Right ventricle myocardium inferior (tissue), 1 donor: ENCODE data around the gene FAM168A. TPM values are rescaled to one million over a fixed set of nuclear protein-coding genes. Genes with fewer than 3 reads are reported as not detected.
"Not testable (repeated sequence)": the region's sequence is repeated elsewhere in the genome, so short reads cannot be mapped to it uniquely, and the experiment has no call there.

Experiments used
- ATAC-seq: fragments of 200-7000 bp; cut with Tn5 transposase; one replicate; pipeline ENCODE4 v1.9.1; 2020; ENCODE audit warnings: mild to moderate bottlenecking, moderate library complexity
- DNase-seq: peaks from one replicate; pipeline ENCODE4 v3.0.0; 2021; ENCODE audit errors: missing footprints
- intact Hi-C: fragments of 100-400 bp; cut with DNase I; formaldehyde crosslinking; loops from one replicate; pipeline ENCODE4 v1.11.0; 2022
- total RNA-seq: library from RNA; stranded (reverse); fragmentation: NEBNext Ultra II Directional; extraction: Animal tissue kit (Norgen Biotek cat#: 25700); gene quantifications from one replicate; pipeline ENCODE4 v1.2.1, GENCODE V29; 2021
- donor health status: DM: no; HTN: yes; CAD: no; lungs with severe emphysema.

Gene FAM168A
- total RNA-seq, 1 donor from 2014 or later, result 26.2 TPM

- no peak for ATAC-seq
- intact Hi-C loops, result loop anchor here (5.0 kb wide), 2 partner anchors 122 to 197 kb away; no protein-coding TSS in a partner anchor
- no peak for DNase-seq
These were observed 937 bp upstream of the FAM168A start for GRCh38 chr11:73598719-73599379.

- DNase-seq (no peak), ATAC-seq (no peak)
- intact Hi-C loops, result loop anchor here (5.0 kb wide), 2 partner anchors 120 to 195 kb away; no protein-coding TSS in a partner anchor
These were observed 466 bp downstream of the FAM168A start for GRCh38 chr11:73597336-73597955.

GRCh38 chr11:73596547-73596946 is 1.4 kb downstream of the FAM168A start:
- ATAC-seq (no peak), DNase-seq (no peak)
- intact Hi-C loops, result loop anchor here (5.0 kb wide), 2 partner anchors 119 to 194 kb away; no protein-coding TSS in a partner anchor

DNA sequence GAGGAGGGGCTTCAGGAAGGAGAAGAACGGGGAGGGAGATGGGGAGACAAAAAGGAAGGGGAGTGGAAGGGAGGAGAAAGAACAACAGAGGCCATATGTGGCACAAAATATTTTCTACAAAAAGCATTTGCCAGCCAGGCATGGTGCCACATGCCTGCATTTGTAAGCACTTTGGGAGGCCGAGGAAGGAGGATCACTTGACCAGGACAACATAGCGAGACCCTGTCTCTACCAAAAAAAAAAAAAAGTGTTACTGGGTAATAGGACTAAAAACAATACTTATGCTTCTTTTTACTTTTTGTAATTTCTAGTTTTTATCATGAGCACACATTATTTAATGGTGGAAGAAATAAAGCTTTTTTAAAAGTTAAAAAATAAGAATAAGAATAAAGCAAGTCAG is 5.3 kb downstream of the FAM168A start:
- DNase-seq, result no peak
- intact Hi-C loops, result no loop called here
- ATAC-seq, result no peak

DNA sequence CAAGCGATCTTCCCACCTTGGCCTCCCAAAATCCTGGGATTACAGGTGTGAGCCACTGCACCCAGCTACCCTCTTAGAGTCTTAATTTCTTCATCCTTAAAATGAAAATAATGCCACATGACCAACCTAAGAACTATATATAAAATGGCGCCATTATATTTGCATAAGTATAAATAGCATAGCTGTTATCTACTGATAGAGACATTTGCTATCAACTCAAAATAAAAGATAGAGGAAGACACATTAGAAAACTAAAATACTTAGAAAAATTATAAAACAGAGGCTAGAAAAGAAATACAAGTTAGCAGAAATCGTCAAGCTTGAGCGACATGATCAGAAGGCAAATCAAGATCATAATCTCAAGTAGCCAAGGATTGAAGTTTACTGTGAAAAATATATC is 6.2 kb downstream of the FAM168A start:
- DNase-seq, result no peak
- ATAC-seq, result no peak
- intact Hi-C loops, result no loop called here

DNA sequence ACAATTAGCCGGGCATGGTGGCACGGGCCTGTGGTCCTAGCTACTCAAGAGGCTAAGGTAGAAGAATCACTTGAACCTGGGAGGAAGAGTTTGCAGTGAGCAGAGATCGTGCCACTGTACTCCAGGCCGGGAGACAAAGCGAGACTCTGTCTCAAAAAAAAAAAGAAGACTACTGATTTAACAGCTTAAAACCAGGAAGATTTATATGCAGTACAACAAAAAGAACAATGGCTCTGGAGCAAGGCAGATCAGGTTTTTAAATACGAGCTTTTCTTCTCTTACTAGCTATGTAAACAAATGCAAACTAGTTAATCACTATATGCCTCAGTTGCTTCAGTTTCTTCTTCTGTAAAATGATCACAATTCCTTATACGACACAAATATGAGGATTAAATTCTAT is 6.9 kb downstream of the FAM168A start:
- ATAC-seq (no peak), DNase-seq (no peak)
- intact Hi-C loops, result no loop called here

DNA sequence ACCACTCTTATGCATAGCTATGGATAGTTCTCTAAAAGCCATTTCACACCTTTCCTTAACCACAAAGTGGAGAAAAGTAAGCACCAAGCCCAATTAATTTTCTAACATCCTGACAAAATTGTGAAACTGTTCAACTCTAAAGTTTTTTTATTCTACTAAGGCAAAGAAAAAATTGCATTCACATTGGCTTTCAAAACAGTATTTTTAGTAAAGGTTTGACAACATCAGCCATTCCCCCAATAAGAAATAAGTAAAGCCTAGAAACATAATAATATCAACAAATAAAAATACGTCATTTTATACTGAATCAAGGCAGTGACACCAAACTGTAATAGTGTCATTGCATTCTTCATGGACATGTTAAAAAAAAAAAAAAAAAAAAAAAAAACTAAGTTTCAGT is 11.1 kb downstream of the FAM168A start:
- intact Hi-C loops, result no loop called here
- DNase-seq (no peak), ATAC-seq (no peak)

DNA sequence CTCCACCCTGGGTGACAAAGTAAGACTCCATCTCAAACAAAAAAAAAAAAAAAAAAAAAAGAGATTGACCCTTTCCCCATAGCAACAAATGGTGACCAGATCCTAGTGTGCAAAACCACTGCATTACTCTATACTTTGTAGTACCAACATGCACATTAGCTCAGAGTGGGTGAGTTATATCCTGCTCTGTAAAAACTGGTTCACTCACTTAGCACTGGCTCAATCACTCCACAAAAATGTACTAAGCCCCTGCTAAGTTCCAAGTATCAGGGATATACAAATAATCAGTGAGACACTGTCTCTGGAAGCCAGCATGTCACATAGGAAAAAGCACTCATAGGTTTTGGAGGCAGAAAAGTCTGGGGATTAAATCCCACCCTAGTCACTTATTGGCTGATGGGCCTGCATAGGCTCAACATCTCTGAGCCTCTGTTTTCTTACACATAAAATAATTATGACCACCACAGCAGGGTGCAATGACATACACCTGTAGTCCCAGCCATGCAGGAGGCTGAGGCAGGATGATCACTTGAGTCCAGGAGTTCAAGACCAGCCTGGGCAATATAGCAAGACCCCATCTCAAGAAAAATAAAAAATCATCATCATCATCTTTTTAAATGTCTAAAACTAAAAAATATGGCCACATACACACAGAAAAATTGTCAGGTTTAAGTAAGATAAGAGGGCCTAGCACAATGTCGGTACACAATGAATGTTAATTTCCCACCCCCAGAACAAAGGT is 11.9 kb downstream of the FAM168A start:
- intact Hi-C loops, result no loop called here
- DNase-seq, result no peak
- ATAC-seq, result no peak

DNA sequence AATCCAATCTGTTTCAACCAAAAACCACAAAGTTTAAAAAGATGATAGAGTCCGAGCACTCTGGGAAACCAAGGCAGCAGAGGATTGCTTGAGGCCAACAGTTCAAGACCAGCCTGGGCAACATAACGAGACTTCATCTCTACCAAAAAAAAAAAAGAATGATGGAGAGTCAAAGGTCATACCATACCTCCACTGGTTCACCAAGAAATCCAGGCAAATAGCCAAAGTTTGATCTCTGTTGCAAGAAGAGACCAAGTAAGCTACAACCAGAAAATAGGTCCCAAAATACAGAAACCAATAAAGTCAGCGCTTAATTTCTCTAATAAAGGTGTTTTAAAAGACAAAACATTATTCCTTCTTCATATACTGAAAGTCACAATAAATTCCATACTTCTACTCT is 13.1 kb downstream of the FAM168A start:
- intact Hi-C loops, result no loop called here
- DNase-seq, result no peak
- ATAC-seq, result no peak

DNA sequence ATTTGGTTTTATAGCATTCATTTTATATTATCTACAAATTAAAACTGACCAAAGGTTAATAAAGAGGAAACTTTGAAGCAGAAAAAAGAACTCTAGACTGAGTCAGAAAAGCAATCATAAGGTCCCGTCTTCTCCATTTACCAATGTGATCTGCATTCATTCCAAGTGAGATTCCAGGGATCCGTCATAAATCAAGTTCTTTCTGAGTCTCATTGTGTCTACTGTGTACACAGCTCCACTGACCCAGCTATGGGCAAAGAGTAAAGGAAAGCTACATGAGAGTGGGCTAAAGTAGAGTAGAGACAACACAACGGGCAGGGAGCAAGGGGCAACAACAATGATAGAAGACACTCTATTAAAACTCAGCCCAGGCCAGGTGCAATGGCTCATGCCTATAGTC is 15.3 kb downstream of the FAM168A start:
- ATAC-seq (no peak), DNase-seq (no peak)
- intact Hi-C loops, result no loop called here

DNA sequence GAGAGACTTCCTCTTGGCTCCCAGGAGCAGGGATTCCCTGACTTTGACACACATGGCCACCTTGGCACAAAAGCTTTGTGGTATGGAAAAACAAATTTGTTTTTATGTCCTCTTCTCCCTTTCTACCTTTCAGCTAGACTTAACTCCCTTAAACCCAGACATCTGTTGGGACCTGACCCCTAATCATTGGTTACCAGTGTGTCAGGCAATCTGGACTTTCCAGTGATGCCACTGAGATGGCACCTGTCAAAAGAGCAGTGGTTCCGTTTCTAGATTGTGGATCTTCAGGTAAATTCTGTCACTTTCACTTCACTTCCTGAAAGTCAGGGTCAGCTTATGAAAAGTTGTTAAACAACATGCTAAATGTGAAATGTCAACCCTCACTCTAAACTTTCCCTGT is 17.2 kb downstream of the FAM168A start:
- intact Hi-C loops, ATAC-seq: not testable (repeated sequence)

DNA sequence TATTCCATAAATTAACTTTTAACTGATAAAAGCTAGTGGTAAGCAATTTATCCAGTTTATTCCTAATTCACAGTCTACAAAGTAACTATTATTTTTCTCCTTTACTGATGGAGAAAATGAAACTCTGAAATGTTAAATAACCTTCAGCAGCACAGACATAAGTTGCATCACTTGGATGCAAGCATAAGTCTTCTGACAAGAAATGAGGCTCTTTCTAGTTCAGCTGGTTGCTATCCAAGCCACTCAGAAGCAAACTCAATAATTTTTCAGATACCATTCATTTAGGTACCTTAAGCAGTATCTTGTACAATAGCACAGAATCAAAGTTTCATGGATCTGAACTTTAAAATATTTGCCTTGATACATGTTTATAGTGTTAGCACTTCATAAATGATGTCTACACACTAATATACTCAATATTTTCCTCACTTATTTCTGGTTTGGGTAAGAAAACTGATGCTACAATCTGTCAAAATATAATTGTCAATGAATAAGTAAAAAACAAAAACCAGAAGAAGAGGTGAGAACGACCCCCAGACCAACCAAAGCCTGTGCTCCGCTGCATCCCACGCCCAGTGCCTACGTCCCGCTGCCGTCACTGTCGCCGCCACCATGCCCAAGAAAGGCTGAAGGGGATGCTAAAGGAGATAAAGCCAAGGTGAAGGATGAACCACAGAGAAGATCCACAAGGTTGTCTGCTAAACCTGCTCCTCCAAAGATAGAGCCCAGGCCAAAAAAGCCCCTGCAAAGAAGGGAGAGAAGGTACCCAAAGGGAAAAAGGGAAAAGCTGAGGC is 18.1 kb downstream of the FAM168A start:
- intact Hi-C loops, result no loop called here
- no peak for ATAC-seq

More for the DNA sequence above, 17.2 kb downstream of the FAM168A start:
- not testable (repeated sequence) for DNase-seq

DNA sequence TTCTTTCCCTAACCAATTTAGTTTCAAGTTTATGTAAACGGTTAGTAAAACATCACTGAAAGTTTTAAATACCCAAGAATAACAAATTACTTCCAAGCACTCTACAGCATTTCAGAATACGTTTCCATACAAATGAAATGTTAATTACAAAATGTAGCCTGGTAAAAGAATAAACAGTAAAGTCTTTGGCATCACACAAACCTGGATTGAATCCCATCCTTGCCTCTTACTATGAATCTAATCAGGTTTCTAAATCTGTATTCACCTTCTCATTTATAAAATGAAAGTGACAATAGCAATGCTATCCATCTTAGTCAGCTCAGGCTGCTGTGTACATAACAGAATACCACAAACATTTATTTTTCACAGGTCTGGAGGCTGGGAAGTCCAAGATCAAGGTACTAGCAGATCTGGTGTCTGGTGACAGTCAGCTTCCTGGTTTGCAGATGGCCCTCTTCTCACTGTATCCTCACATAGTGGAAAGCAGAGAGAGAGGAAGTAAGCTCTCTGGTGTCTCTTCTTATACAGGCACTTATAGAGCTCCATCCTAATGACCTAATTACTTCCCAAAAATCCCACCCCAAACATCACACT is 19.2 kb downstream of the FAM168A start:
- DNase-seq (no peak), ATAC-seq (no peak)
- intact Hi-C loops, result no loop called here

More for the DNA sequence above, 18.1 kb downstream of the FAM168A start:
- no peak for DNase-seq

DNA sequence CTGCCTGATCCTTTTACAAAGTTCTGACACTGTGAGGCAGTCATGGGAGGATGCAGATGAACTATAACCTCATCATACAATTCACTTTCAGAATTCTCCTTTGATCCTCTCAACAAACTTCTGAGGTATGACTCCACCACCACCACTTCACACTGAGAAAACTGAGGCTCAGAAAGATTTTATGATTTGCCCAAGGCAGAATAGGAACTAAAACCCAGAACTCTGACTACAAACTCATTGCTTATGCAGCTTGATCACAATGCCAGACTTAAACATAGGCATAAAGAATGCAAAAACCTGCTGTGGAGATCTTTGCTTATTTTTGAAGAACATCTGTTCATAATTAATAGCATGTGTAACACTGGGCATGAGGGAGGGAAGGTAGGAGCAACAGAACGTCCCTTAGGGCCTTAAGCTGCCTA is 20.4 kb downstream of the FAM168A start:
- ATAC-seq, result no peak
- intact Hi-C loops, result no loop called here
- DNase-seq, result no peak

- no peak for DNase-seq
- intact Hi-C loops, result no loop called here
- no peak for ATAC-seq
These were observed 21.7 kb downstream of the FAM168A start for GRCh38 chr11:73576185-73576614.

GRCh38 chr11:73571982-73572381 is 25.9 kb downstream of the FAM168A start:
- DNase-seq, intact Hi-C loops, ATAC-seq: not testable (repeated sequence)

DNA sequence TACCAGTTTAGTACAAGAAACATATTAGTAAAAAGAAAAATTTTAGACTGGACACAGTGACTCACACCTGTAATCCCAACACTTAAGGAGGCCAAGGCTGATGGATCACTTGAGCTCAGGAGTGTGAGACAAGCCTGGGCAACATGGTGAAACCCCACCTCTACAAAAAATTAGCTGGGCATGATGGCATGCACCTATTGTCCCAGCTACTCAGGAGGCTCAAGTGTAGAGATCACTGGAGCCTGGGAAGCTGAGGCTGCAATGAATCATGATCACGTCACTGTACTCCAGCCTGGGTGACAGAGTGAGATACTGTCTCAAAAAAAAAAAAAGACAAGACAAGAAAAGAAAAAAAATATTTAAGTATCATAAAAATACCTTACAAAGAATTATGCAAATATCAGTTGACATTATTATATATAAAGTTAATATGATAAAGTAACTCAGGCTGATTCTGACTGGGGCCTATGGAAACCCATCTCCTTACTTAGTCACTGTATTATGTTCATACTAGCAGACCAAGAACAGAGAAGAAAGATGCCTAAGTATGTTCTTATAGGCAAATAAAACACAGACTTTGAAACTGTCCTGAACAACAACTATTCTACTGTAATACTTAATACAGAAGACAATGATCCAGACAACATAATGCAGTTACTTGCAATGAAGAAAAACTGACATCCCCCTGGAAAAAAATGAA is 27.3 kb downstream of the FAM168A start:
- intact Hi-C loops, result no loop called here
- DNase-seq (no peak), ATAC-seq (no peak)
